Sigmoid colon (tissue), 3 donors: ENCODE results near the gene ERGIC1.

Experiments used
- CTCF ChIP-seq, 4 experiments: fragments of 450-650 bp in 3 of 4; fragments of 200-600 bp in 1 of 4; IDR thresholded peaks; one replicate each; pipeline ENCODE4 v1.5.1; 2016 to 2019; ENCODE audit warnings: antibody characterized with exemption in 4 of 4, mild to moderate bottlenecking in 3 of 4, moderate library complexity in 2 of 4
- POLR2A ChIP-seq, 2 donors: fragments of 450-650 bp; IDR thresholded peaks; one replicate each; pipeline ENCODE4 v1.6.1; 2016; ENCODE audit warnings: antibody characterized with exemption in 2 of 2, mild to moderate bottlenecking in 2 of 2, moderate library complexity in 2 of 2

- TF ChIP-seq POLR2A (IDR thresholded peaks at IDR 0.05) (no peak), CTCF (IDR thresholded peaks at IDR 0.05) (no peak)
These were observed 156.7 kb downstream of the ERGIC1 start for GRCh38 chr5:172990776-172991175.
